Measurements from ENCODE around the gene SELENOP. TPM values are rescaled to one million over a fixed set of nuclear protein-coding genes. Genes with fewer than 3 reads are reported as not detected.
"Not testable (repeated sequence)": the region's sequence is repeated elsewhere in the genome, so short reads cannot be mapped to it uniquely, and the experiment has no call there.

SELENOP gene
- total RNA-seq, 1 experiment from 2014 or later: 8.5 TPM

GRCh38 chr5:42819745-42820144, 8.1 kb upstream of the SELENOP start:
- Histone ChIP-seq H3K56ac (ENCODE audit: insufficient read length, low read depth, low read length) (no peak overlapping the region), H3K27me3 (ENCODE audit: insufficient read depth, low read length) (no peaks in the 10 kb centered on the region), H4K91ac (ENCODE audit: insufficient read length, low read depth, low read length) (no peak overlapping the region), H3K9me3 (ENCODE audit: control insufficient read depth, low read depth, low read length) (no peaks in the 10 kb centered on the region), H3K79me1 (ENCODE audit: insufficient read depth, low read depth, low read length, poor library complexity, severe bottlenecking) (no peaks in the 10 kb centered on the region), H2BK5ac (ENCODE audit: insufficient read length, low read length) (no peak overlapping the region), H2BK20ac (ENCODE audit: low read depth, low read length, poor library complexity, severe bottlenecking) (no peak overlapping the region), H3K14ac (ENCODE audit: insufficient read depth, low read length) (no peak overlapping the region), H3K23ac (ENCODE audit: insufficient read length, low read depth, low read length) (no peak overlapping the region), H2AFZ (ENCODE audit: low read length) (no peak overlapping the region), H3K4ac (ENCODE audit: low read depth, low read length) (no peak overlapping the region), H3K79me2 (ENCODE audit: insufficient read depth, low read length) (no peaks in the 10 kb centered on the region), H2AK5ac (ENCODE audit: insufficient read length, low read length) (no peak overlapping the region), H2BK15ac (ENCODE audit: low read depth, low read length) (no peak overlapping the region), H3K4me2 (ENCODE audit: insufficient read depth, insufficient read length, low read length) (no peak overlapping the region), H2BK12ac (ENCODE audit: insufficient read length, low read depth, low read length) (no peak overlapping the region), H3K27ac (ENCODE audit: insufficient read length, low read depth, low read length) (no peak overlapping the region), H4K5ac (ENCODE audit: insufficient read length, low read depth, low read length) (no peak overlapping the region), H3K23me2 (ENCODE audit: insufficient read length, low read depth, low read length, poor library complexity, severe bottlenecking) (no peaks in the 10 kb centered on the region), H4K20me1 (ENCODE audit: control insufficient read depth, insufficient read depth, insufficient read length) (no peaks in the 10 kb centered on the region), H2BK120ac (ENCODE audit: low read depth, low read length, poor library complexity, severe bottlenecking) (no peak overlapping the region), H3T11ph (ENCODE audit: low read length) (no peak overlapping the region), H3K18ac (ENCODE audit: insufficient read length, low read depth, low read length) (no peak overlapping the region), H3K9ac (ENCODE audit: extremely low read depth, insufficient read length, low read length) (no peak overlapping the region), H4K8ac (replicated peaks; ENCODE audit: insufficient read length, low read depth, low read length) (no peak overlapping the region), H3K4me1 (ENCODE audit: insufficient read depth, low read length) (no peaks in the 10 kb centered on the region)
- TF ChIP-seq CTCF (conservative IDR thresholded peaks at IDR 0.05): no peak
- Mint-ChIP-seq H3K9me3 (no peaks in the 10 kb centered on the region), H3K4me1 (peaks cover 11 to 15% of the 10 kb centered on the region in 2 experiments), H3K4me3 (no peak overlapping the region), H3K27me3 (ENCODE audit: low read depth) (no peaks in the 10 kb centered on the region; the same call in 1 of the 2 replicates), H3K36me3 (ENCODE audit: insufficient read depth in 1 of 3, low read depth in 3 of 3) (peaks cover 0 to 2% (median 0%) of the 10 kb centered on the region in 3 experiments; a peak in 1 of 7 replicates), H3K27ac (no peak overlapping the region)
- no CpG with 5 or more reads among the region's 2 CpGs for WGBS (ENCODE audit: extremely low coverage, insufficient read length, low lambda C conversion rate)
- DNase-seq: no peak

- DNase-seq; H3K23ac ChIP-seq (ENCODE audit: insufficient read length, low read depth, low read length); H3K23me2 ChIP-seq (ENCODE audit: insufficient read length, low read depth, low read length, poor library complexity, severe bottlenecking); H2BK15ac ChIP-seq (ENCODE audit: low read depth, low read length); H3K56ac ChIP-seq (ENCODE audit: insufficient read length, low read depth, low read length); H3K14ac ChIP-seq (ENCODE audit: insufficient read depth, low read length); H4K20me1 ChIP-seq (ENCODE audit: control insufficient read depth, insufficient read depth, insufficient read length); H3K4me3 Mint-ChIP-seq; H2BK5ac ChIP-seq (ENCODE audit: insufficient read length, low read length); H3K9ac ChIP-seq (ENCODE audit: extremely low read depth, insufficient read length, low read length); H3K27ac ChIP-seq (ENCODE audit: insufficient read length, low read depth, low read length); H3K4ac ChIP-seq (ENCODE audit: low read depth, low read length); H4K8ac ChIP-seq (replicated peaks; ENCODE audit: insufficient read length, low read depth, low read length); H3K27me3 Mint-ChIP-seq (ENCODE audit: low read depth); H3K9me3 ChIP-seq (ENCODE audit: control insufficient read depth, low read depth, low read length); H3K27me3 ChIP-seq (ENCODE audit: insufficient read depth, low read length); H3K4me1 ChIP-seq (ENCODE audit: insufficient read depth, low read length); H3K36me3 Mint-ChIP-seq (ENCODE audit: insufficient read depth in 1 of 3, low read depth in 3 of 3); H3K9me3 Mint-ChIP-seq; H2BK120ac ChIP-seq (ENCODE audit: low read depth, low read length, poor library complexity, severe bottlenecking); H4K91ac ChIP-seq (ENCODE audit: insufficient read length, low read depth, low read length); H2AK5ac ChIP-seq (ENCODE audit: insufficient read length, low read length); H3K18ac ChIP-seq (ENCODE audit: insufficient read length, low read depth, low read length); H4K5ac ChIP-seq (ENCODE audit: insufficient read length, low read depth, low read length); H3K27ac Mint-ChIP-seq; H3T11ph ChIP-seq (ENCODE audit: low read length); H2BK20ac ChIP-seq (ENCODE audit: low read depth, low read length, poor library complexity, severe bottlenecking); H3K4me2 ChIP-seq (ENCODE audit: insufficient read depth, insufficient read length, low read length); H2AFZ ChIP-seq (ENCODE audit: low read length); H3K79me2 ChIP-seq (ENCODE audit: insufficient read depth, low read length); H3K79me1 ChIP-seq (ENCODE audit: insufficient read depth, low read depth, low read length, poor library complexity, severe bottlenecking); H2BK12ac ChIP-seq (ENCODE audit: insufficient read length, low read depth, low read length): not testable (repeated sequence)
- H3K4me1 Mint-ChIP-seq: peaks cover 40 to 43% of the 10 kb centered on the region in 2 experiments
- no CpG with 5 or more reads among the region's 2 CpGs for WGBS (ENCODE audit: extremely low coverage, insufficient read length, low lambda C conversion rate)
Measured at GRCh38 chr5:42816546-42816945, 4.9 kb upstream of the SELENOP start.
